ENCODE data around the gene WDR82.

DNA sequence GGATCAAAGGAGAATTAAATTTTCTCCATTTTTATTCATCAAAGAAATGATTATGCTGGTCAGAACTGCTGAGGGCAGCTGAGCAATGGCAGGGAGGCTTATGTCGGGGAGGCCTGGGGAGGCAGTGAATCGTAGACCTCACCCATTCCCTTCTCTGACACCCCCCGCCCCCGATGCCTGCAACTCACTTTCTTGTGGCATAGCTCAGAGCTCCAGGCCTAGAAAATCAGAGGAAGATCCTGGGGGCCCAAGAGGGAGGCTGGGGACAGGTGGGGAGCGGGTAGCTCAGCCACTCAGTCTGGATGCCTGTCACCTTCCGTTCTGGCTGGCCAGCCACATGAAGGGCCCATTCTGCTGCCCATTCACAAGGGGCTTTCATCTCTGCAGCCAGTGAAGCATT lies 36.6 kb upstream of the WDR82 start:
- TF ChIP-seq EZH2 (IDR thresholded peaks at IDR 0.05; ENCODE audit: low read depth, unreplicated experiment), result no peak
- TF ChIP-seq, protein P1, sequence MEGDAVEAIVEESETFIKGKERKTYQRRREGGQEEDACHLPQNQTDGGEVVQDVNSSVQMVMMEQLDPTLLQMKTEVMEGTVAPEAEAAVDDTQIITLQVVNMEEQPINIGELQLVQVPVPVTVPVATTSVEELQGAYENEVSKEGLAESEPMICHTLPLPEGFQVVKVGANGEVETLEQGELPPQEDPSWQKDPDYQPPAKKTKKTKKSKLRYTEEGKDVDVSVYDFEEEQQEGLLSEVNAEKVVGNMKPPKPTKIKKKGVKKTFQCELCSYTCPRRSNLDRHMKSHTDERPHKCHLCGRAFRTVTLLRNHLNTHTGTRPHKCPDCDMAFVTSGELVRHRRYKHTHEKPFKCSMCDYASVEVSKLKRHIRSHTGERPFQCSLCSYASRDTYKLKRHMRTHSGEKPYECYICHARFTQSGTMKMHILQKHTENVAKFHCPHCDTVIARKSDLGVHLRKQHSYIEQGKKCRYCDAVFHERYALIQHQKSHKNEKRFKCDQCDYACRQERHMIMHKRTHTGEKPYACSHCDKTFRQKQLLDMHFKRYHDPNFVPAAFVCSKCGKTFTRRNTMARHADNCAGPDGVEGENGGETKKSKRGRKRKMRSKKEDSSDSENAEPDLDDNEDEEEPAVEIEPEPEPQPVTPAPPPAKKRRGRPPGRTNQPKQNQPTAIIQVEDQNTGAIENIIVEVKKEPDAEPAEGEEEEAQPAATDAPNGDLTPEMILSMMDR (conservative IDR thresholded peaks at IDR 0.05; ENCODE audit: low read depth in 2 of 2), result no peak
- TF ChIP-seq, protein P2, sequence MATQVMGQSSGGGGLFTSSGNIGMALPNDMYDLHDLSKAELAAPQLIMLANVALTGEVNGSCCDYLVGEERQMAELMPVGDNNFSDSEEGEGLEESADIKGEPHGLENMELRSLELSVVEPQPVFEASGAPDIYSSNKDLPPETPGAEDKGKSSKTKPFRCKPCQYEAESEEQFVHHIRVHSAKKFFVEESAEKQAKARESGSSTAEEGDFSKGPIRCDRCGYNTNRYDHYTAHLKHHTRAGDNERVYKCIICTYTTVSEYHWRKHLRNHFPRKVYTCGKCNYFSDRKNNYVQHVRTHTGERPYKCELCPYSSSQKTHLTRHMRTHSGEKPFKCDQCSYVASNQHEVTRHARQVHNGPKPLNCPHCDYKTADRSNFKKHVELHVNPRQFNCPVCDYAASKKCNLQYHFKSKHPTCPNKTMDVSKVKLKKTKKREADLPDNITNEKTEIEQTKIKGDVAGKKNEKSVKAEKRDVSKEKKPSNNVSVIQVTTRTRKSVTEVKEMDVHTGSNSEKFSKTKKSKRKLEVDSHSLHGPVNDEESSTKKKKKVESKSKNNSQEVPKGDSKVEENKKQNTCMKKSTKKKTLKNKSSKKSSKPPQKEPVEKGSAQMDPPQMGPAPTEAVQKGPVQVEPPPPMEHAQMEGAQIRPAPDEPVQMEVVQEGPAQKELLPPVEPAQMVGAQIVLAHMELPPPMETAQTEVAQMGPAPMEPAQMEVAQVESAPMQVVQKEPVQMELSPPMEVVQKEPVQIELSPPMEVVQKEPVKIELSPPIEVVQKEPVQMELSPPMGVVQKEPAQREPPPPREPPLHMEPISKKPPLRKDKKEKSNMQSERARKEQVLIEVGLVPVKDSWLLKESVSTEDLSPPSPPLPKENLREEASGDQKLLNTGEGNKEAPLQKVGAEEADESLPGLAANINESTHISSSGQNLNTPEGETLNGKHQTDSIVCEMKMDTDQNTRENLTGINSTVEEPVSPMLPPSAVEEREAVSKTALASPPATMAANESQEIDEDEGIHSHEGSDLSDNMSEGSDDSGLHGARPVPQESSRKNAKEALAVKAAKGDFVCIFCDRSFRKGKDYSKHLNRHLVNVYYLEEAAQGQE (IDR thresholded peaks at IDR 0.05; ENCODE audit: unreplicated experiment), result no peak
- TF ChIP-seq EZH2phosphoT487 (IDR thresholded peaks at IDR 0.05; ENCODE audit: unreplicated experiment), result no peak

Measured in GM23338 (cell line).